Measurements from ENCODE around the gene OR10H3.
"Not testable (repeated sequence)": the region's sequence is repeated elsewhere in the genome, so short reads cannot be mapped to it uniquely, and the experiment has no call there.

Gene OR10H3

GRCh38 chr19:15780610-15781418, 43.0 kb downstream of the OR10H3 start:
- H3K4me3 ChIP-seq (ENCODE audit: low read depth, low read length) = no peak overlapping the region
- no peaks in the 10 kb centered on the region for H3K27me3 ChIP-seq (ENCODE audit: control insufficient read depth, insufficient read depth, low read length)
- no peak overlapping the region for H3K9ac ChIP-seq (ENCODE audit: low read depth, low read length)
- no peaks in the 10 kb centered on the region for H3K36me3 ChIP-seq (ENCODE audit: control insufficient read depth, insufficient read depth, low read length)
- no peaks in the 10 kb centered on the region for H3K9me3 ChIP-seq (ENCODE audit: control insufficient read depth, insufficient read depth, low read length)
- H3K4me1 ChIP-seq (ENCODE audit: control insufficient read depth, insufficient read depth, low read length) = no peaks in the 10 kb centered on the region

- no peak overlapping the region for H3K9ac ChIP-seq (ENCODE audit: low read depth, low read length)
- H3K36me3 ChIP-seq (ENCODE audit: control insufficient read depth, insufficient read depth, low read length) = no peaks in the 10 kb centered on the region
- no peaks in the 10 kb centered on the region for H3K9me3 ChIP-seq (ENCODE audit: control insufficient read depth, insufficient read depth, low read length)
- H3K4me1 ChIP-seq (ENCODE audit: control insufficient read depth, insufficient read depth, low read length) = no peaks in the 10 kb centered on the region
- no peak overlapping the region for H3K4me3 ChIP-seq (ENCODE audit: low read depth, low read length)
- H3K27me3 ChIP-seq (ENCODE audit: control insufficient read depth, insufficient read depth, low read length) = no peaks in the 10 kb centered on the region
Observed at GRCh38 chr19:15781661-15782060, 43.9 kb downstream of the OR10H3 start.

- H3K9me3 ChIP-seq (ENCODE audit: control insufficient read depth, insufficient read depth, low read length) = no peaks in the 10 kb centered on the region
Observed at GRCh38 chr19:15782211-15782610, 44.4 kb downstream of the OR10H3 start.

GRCh38 chr19:15782896-15783295, 45.1 kb downstream of the OR10H3 start:
- not testable (repeated sequence) for H3K27me3 ChIP-seq (ENCODE audit: control insufficient read depth, insufficient read depth, low read length); H3K9me3 ChIP-seq (ENCODE audit: control insufficient read depth, insufficient read depth, low read length); H3K4me1 ChIP-seq (ENCODE audit: control insufficient read depth, insufficient read depth, low read length); H3K9ac ChIP-seq (ENCODE audit: low read depth, low read length); H3K4me3 ChIP-seq (ENCODE audit: low read depth, low read length); H3K36me3 ChIP-seq (ENCODE audit: control insufficient read depth, insufficient read depth, low read length)

More at GRCh38 chr19:15782211-15782610, 44.4 kb downstream of the OR10H3 start:
- Histone ChIP-seq H3K9ac (ENCODE audit: low read depth, low read length) (no peak overlapping the region), H3K27me3 (ENCODE audit: control insufficient read depth, insufficient read depth, low read length) (no peaks in the 10 kb centered on the region), H3K36me3 (ENCODE audit: control insufficient read depth, insufficient read depth, low read length) (no peaks in the 10 kb centered on the region), H3K4me3 (ENCODE audit: low read depth, low read length) (no peak overlapping the region), H3K4me1 (ENCODE audit: control insufficient read depth, insufficient read depth, low read length) (no peaks in the 10 kb centered on the region)

GRCh38 chr19:15787611-15788155, 49.9 kb downstream of the OR10H3 start, which contains the start of gene OR10H5:
OR10H5 (plus strand) TSS chr19:15787661; CDS start chr19:15794049, 6,388 bp downstream.
- Histone ChIP-seq H3K9ac (ENCODE audit: low read depth, low read length) (no peak within 1 kb of the TSS), H3K9me3 (ENCODE audit: control insufficient read depth, insufficient read depth, low read length) (no peaks in the 10 kb centered on the region), H3K27me3 (ENCODE audit: control insufficient read depth, insufficient read depth, low read length) (no peaks in the 10 kb centered on the region)

GRCh38 chr19:15788594-15789270, 50.9 kb downstream of the OR10H3 start:
- Histone ChIP-seq H3K27me3 (ENCODE audit: control insufficient read depth, insufficient read depth, low read length) (no peaks in the 10 kb centered on the region), H3K9ac (ENCODE audit: low read depth, low read length) (no peak overlapping the region), H3K36me3 (ENCODE audit: control insufficient read depth, insufficient read depth, low read length) (no peaks in the 10 kb centered on the region), H3K4me3 (ENCODE audit: low read depth, low read length) (no peak overlapping the region), H3K4me1 (ENCODE audit: control insufficient read depth, insufficient read depth, low read length) (no peaks in the 10 kb centered on the region), H3K9me3 (ENCODE audit: control insufficient read depth, insufficient read depth, low read length) (no peaks in the 10 kb centered on the region)

More at GRCh38 chr19:15787611-15788155, 49.9 kb downstream of the OR10H3 start, which contains the start of gene OR10H5:
- no peak within 1 kb of the TSS for H3K4me3 ChIP-seq (ENCODE audit: low read depth, low read length)
- no peaks in the 10 kb centered on the region for H3K36me3 ChIP-seq (ENCODE audit: control insufficient read depth, insufficient read depth, low read length)
- no peaks in the 10 kb centered on the region for H3K4me1 ChIP-seq (ENCODE audit: control insufficient read depth, insufficient read depth, low read length)

- Histone ChIP-seq H3K4me1 (ENCODE audit: control insufficient read depth, insufficient read depth, low read length) (no peaks in the 10 kb centered on the region), H3K9me3 (ENCODE audit: control insufficient read depth, insufficient read depth, low read length) (no peaks in the 10 kb centered on the region), H3K27me3 (ENCODE audit: control insufficient read depth, insufficient read depth, low read length) (no peaks in the 10 kb centered on the region), H3K4me3 (ENCODE audit: low read depth, low read length) (no peak overlapping the region), H3K36me3 (ENCODE audit: control insufficient read depth, insufficient read depth, low read length) (no peaks in the 10 kb centered on the region), H3K9ac (ENCODE audit: low read depth, low read length) (no peak overlapping the region)
Observed at GRCh38 chr19:15790096-15790495, 52.3 kb downstream of the OR10H3 start.
